ENCODE data around the gene MRPS7.

MRPS7 gene

GRCh38 chr17:75262112-75262606 is 480 bp downstream of the MRPS7 start:
- TF ChIP-seq CTCF (conservative IDR thresholded peaks at IDR 0.05) = no peak
- H3K27ac ChIP-seq = peak overlapping the region; percentile 97

GRCh38 chr17:75263055-75263454 is 1.4 kb downstream of the MRPS7 start:
- no peak overlapping the region for H3K27ac ChIP-seq
- TF ChIP-seq CTCF (conservative IDR thresholded peaks at IDR 0.05) = no peak

GRCh38 chr17:75265614-75266315 is 4.1 kb downstream of the MRPS7 start:
- no peak for TF ChIP-seq CTCF (conservative IDR thresholded peaks at IDR 0.05)
- H3K27ac ChIP-seq = no peak overlapping the region

- H3K27ac ChIP-seq = no peak overlapping the region
- no peak for TF ChIP-seq CTCF (conservative IDR thresholded peaks at IDR 0.05)
These were observed 4.9 kb downstream of the MRPS7 start for GRCh38 chr17:75266316-75267152.

GRCh38 chr17:75267153-75267410 is 5.4 kb downstream of the MRPS7 start:
- no peak overlapping the region for H3K27ac ChIP-seq
- TF ChIP-seq CTCF (conservative IDR thresholded peaks at IDR 0.05) = no peak

GRCh38 chr17:75267411-75268232 is 5.9 kb downstream of the MRPS7 start:
- no peak for TF ChIP-seq CTCF (conservative IDR thresholded peaks at IDR 0.05)
- no peak overlapping the region for H3K27ac ChIP-seq

GRCh38 chr17:75269844-75270217 is 8.2 kb downstream of the MRPS7 start:
- H3K27ac ChIP-seq = peak overlapping the region; percentile 94
- no peak for TF ChIP-seq CTCF (conservative IDR thresholded peaks at IDR 0.05)

All from VCaP (cell line).